Parathyroid adenoma (tissue), 2 donors: ENCODE data around the gene FALEC.
A peak's percentile ranks its signal among the peaks of the same experiment; 100 is the strongest.

Experiments used
- H2AFZ ChIP-seq: fragments of 300-600 bp; sonication (generic); one replicate; pipeline ENCODE4 v1.7.0; 2017; ENCODE audit warnings: antibody characterized with exemption, mild to moderate bottlenecking
- H3K27ac ChIP-seq: fragments of 300-600 bp; sonication (generic); one replicate; pipeline ENCODE4 v1.7.0; 2017
- H3K27me3 ChIP-seq: fragments of 300-600 bp; sonication (generic); one replicate; pipeline ENCODE4 v1.7.0; 2017; ENCODE audit warnings: low read length; ENCODE audit not compliant: control insufficient read depth, insufficient read depth
- H3K36me3 ChIP-seq: fragments of 300-600 bp; sonication (generic); one replicate; pipeline ENCODE4 v1.7.0; 2017; ENCODE audit warnings: low read length; ENCODE audit not compliant: control insufficient read depth, insufficient read depth
- H3K4me1 ChIP-seq: fragments of 300-600 bp; sonication (generic); one replicate; pipeline ENCODE4 v1.7.0; 2017; ENCODE audit warnings: control low read depth
- H3K4me2 ChIP-seq: fragments of 300-600 bp; sonication (generic); one replicate; pipeline ENCODE4 v1.7.0; 2017; ENCODE audit warnings: low read length
- H3K4me3 ChIP-seq: fragments of 300-600 bp; sonication (generic); one replicate; pipeline ENCODE4 v1.7.0; 2017; ENCODE audit warnings: low read depth, low read length
- H3K79me2 ChIP-seq: fragments of 300-600 bp; sonication (generic); one replicate; pipeline ENCODE4 v1.7.0; 2017; ENCODE audit warnings: control low read depth
- H3K9ac ChIP-seq: fragments of 300-600 bp; sonication (generic); one replicate; pipeline ENCODE4 v1.7.0; 2017; ENCODE audit warnings: mild to moderate bottlenecking
- H3K9me3 ChIP-seq: fragments of 300-600 bp; sonication (generic); one replicate; pipeline ENCODE4 v1.7.0; 2017; ENCODE audit warnings: low read length; ENCODE audit not compliant: control insufficient read depth
- TF ChIP-seq, protein P1 (sequence below): fragments of 300-600 bp; sonication (generic); IDR thresholded peaks from one replicate; pipeline ENCODE4 v1.7.0; 2017; ENCODE audit warnings: antibody characterized with exemption, mild to moderate bottlenecking
- donor health status: primary hyperparathyroidism.

The FALEC gene

DNA sequence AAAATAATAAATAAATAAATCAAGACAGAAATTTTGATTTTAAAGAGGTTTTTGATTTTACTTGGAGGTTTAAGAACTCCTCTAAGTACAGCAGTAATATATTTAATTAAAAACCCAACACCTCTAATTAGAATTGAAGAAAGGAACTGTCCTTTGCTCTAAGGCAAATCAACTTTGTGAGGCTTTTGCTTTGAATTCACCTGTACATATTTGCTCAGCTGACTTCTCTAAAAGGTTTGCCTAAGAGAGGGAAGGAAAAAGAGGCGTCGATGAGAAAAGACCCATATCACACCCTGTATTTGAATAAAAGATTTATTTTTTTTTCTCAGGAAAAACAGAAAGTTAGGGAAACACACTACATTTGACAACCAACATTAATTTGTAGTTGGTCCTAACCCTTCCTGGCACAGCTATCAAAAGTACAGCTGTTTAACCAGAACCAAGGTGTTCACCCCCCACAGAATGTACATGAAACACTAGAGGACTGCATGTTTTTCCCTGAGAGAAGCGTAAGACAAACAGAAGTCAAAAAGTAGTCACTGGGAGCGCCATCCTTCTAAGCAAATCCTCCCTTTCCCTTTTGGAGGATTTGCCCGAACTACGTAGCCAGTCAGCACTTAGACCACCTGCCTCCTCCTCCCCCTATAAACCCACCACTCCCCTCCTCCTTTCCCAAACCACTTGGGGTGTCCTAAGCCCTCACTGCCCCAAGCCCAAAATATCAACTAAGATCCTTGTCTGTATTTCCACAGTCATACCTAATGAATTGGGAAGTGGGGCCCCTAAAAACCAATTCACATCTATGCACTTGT, 58.9 kb downstream of the FALEC start:
- Histone ChIP-seq H3K27me3 (no peaks in the 10 kb centered on the region), H3K79me2 (peaks cover 38% of the 10 kb centered on the region), H3K4me1 (peaks cover 10% of the 10 kb centered on the region), H2AFZ (no peak overlapping the region), H3K9ac (no peak overlapping the region), H3K36me3 (no peaks in the 10 kb centered on the region), H3K27ac (no peak overlapping the region), H3K9me3 (no peaks in the 10 kb centered on the region), H3K4me2 (peak overlapping the region; percentile 64), H3K4me3 (peak overlapping the region; percentile 99)
- TF ChIP-seq, protein P1, sequence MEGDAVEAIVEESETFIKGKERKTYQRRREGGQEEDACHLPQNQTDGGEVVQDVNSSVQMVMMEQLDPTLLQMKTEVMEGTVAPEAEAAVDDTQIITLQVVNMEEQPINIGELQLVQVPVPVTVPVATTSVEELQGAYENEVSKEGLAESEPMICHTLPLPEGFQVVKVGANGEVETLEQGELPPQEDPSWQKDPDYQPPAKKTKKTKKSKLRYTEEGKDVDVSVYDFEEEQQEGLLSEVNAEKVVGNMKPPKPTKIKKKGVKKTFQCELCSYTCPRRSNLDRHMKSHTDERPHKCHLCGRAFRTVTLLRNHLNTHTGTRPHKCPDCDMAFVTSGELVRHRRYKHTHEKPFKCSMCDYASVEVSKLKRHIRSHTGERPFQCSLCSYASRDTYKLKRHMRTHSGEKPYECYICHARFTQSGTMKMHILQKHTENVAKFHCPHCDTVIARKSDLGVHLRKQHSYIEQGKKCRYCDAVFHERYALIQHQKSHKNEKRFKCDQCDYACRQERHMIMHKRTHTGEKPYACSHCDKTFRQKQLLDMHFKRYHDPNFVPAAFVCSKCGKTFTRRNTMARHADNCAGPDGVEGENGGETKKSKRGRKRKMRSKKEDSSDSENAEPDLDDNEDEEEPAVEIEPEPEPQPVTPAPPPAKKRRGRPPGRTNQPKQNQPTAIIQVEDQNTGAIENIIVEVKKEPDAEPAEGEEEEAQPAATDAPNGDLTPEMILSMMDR, result no peak

DNA sequence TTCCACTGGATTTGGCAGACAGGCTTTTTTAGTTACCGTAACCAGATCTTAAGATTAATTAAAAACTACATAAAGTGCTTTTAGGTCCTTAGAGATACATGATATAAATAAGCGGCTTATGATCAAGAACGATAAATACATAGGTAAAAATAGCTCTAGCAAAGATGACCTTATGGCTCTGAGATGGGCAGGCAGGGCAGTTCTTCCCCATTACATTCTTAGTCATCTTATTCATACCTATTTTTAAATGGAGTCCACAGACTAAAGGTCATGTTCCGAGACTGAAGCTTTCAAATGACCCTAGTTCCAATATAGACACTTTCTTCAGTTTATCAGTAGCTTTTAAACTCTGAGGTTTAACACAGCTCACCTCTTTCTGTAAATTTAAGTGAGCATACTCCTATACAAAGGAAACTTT, 59.5 kb downstream of the FALEC start:
- peaks cover 38% of the 10 kb centered on the region for H3K79me2 ChIP-seq
- H3K27ac ChIP-seq, result peak overlapping the region; percentile 3
- no peaks in the 10 kb centered on the region for H3K27me3 ChIP-seq
- no peak overlapping the region for H2AFZ ChIP-seq
- TF ChIP-seq, protein P1, result no peak
- H3K9ac ChIP-seq, result no peak overlapping the region
- H3K9me3 ChIP-seq, result no peaks in the 10 kb centered on the region
- peak overlapping the region; percentile 64 for H3K4me2 ChIP-seq
- peaks cover 13% of the 10 kb centered on the region for H3K4me1 ChIP-seq
- H3K4me3 ChIP-seq, result peak overlapping the region; percentile 99
- no peaks in the 10 kb centered on the region for H3K36me3 ChIP-seq

DNA sequence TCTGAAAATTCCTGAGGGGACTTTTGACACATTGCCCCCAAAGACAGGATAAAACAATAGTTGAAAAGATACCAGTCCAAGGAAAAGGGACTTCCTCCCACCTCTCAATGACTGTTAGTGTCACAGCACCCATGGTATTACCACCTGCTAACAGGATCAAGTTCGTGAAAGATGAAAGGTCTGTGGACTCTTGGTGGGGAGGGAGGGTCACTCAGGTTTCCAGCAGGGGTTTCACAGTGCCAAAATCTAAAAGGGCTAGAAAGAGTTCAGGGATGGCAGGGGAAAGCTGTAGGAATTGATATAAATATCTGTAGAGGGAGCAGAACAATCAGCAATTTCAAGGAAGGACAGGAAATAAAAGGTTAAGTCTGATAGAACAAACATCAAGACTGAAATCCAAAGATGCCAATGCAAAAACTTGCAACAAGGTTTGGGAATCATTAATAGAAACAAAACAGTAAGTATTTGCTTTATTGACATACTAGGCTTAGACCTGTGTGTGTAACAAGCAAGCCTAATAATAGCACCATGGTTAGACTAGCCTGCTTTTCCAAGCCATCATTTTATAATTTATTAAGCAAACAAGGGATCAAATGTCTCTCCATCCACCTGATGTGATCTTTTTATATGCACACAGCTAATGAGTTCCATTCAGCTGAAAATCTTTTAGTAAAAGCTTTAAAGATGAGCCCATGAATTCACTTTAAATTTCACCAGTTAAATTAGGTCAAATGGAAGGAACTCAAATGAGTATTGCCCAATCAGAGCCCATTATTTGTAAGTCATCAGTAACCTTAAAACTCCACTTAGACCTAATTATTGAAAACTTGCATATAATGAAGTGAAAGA, 60.2 kb downstream of the FALEC start:
- H3K4me2 ChIP-seq, result peak overlapping the region; percentile 64
- H3K27ac ChIP-seq, result peak overlapping the region; percentile 3
- no peak overlapping the region for H3K9ac ChIP-seq
- peak overlapping the region; percentile 99 for H3K4me3 ChIP-seq
- no peak overlapping the region for H2AFZ ChIP-seq
- TF ChIP-seq, protein P1, result no peak
- no peaks in the 10 kb centered on the region for H3K36me3 ChIP-seq
- no peaks in the 10 kb centered on the region for H3K27me3 ChIP-seq
- peaks cover 15% of the 10 kb centered on the region for H3K4me1 ChIP-seq
- peaks cover 38% of the 10 kb centered on the region for H3K79me2 ChIP-seq
- no peaks in the 10 kb centered on the region for H3K9me3 ChIP-seq

DNA sequence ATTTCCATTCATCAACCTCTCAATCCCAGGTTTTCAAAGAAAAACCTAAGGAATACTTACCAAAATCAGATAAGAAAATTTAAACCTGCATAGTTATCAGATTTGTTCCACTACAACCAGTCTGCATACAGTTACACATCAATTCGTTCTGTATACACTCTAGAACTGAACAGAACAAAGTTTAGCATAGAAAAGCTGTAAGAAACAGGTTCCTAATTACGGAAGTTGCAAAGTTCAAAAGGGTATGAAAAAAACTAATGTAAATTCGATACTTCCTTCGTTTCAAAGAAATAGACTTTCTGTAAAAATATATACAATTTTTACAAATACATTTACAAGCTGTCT, 60.8 kb downstream of the FALEC start:
- TF ChIP-seq, protein P1, result no peak
- Histone ChIP-seq H3K27ac (peak overlapping the region; percentile 97), H3K4me2 (peak overlapping the region; percentile 64), H3K4me3 (peak overlapping the region; percentile 99), H3K36me3 (no peaks in the 10 kb centered on the region), H3K9ac (no peak overlapping the region), H3K9me3 (no peaks in the 10 kb centered on the region), H3K79me2 (peaks cover 38% of the 10 kb centered on the region), H3K27me3 (no peaks in the 10 kb centered on the region), H3K4me1 (peaks cover 15% of the 10 kb centered on the region), H2AFZ (no peak overlapping the region)
